ENCODE results near the gene ARNT2. TPM values are rescaled to one million over a fixed set of nuclear protein-coding genes. Genes with fewer than 3 reads are reported as not detected.
A peak's percentile ranks its signal among the peaks of the same experiment; 100 is the strongest.

The ARNT2 gene
- total RNA-seq, 1 donor from 2014 or later: 3.6 TPM

DNA sequence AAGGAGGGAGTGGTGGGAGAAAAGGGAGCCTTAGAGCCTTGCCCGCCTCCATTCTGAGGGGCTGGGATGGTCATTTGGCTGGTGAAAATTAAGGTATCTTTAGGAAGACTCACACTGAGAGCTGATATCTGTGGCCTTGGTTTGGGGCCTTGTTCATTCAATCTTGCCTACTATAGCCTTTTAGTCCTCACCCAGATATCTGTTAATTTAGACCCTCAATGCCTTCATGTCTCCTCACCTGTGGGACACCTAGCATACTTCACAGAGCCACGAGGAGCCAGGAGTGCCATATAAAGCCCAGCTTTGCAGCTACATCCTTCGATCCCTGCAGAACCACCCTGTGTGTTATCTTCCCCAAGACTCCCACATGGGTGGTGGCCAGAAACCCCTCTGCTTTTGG is 4.7 kb upstream of the ARNT2 start:
- peaks cover 5% of the 10 kb centered on the region for H3K4me1 ChIP-seq
- no peaks in the 10 kb centered on the region for H3K9me3 ChIP-seq (replicated peaks)
- no peak overlapping the region for H3K27ac ChIP-seq (replicated peaks)
- TF ChIP-seq, protein P1, sequence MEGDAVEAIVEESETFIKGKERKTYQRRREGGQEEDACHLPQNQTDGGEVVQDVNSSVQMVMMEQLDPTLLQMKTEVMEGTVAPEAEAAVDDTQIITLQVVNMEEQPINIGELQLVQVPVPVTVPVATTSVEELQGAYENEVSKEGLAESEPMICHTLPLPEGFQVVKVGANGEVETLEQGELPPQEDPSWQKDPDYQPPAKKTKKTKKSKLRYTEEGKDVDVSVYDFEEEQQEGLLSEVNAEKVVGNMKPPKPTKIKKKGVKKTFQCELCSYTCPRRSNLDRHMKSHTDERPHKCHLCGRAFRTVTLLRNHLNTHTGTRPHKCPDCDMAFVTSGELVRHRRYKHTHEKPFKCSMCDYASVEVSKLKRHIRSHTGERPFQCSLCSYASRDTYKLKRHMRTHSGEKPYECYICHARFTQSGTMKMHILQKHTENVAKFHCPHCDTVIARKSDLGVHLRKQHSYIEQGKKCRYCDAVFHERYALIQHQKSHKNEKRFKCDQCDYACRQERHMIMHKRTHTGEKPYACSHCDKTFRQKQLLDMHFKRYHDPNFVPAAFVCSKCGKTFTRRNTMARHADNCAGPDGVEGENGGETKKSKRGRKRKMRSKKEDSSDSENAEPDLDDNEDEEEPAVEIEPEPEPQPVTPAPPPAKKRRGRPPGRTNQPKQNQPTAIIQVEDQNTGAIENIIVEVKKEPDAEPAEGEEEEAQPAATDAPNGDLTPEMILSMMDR (IDR thresholded peaks at IDR 0.05; ENCODE audit: borderline replicate concordance): no peak
- DNase-seq: no peak
- no peaks in the 10 kb centered on the region for H3K36me3 ChIP-seq
- intact Hi-C loops (cut with micrococcal nuclease): no loop called here
- peaks cover 71% of the 10 kb centered on the region for H3K27me3 ChIP-seq (ENCODE audit: low read depth)
- H3K4me3 ChIP-seq: no peak overlapping the region

DNA sequence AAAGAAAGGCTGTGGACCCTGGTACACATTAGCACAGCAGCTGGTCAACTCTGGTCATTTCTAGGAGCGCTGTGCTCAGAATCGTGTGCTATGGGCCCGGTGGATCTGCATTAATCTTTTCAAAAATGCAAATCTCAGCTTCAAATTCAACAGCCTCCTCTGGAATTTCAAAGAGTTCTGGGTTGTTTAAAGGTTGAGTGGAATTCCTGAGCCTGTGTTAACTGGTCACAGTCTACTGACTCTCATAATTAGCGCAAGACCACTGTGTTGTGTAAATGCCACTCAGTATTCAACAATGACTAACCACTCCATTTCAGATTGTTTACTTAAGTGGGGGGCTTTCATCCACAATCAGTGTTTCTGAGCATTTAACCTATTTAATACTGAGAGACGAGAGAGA is 2.7 kb upstream of the ARNT2 start:
- H3K36me3 ChIP-seq: no peaks in the 10 kb centered on the region
- peaks cover 14% of the 10 kb centered on the region for H3K4me1 ChIP-seq
- TF ChIP-seq, protein P1 (IDR thresholded peaks at IDR 0.05; ENCODE audit: borderline replicate concordance): no peak
- no peak for DNase-seq
- no peak overlapping the region for H3K4me3 ChIP-seq
- H3K27ac ChIP-seq (replicated peaks): no peak overlapping the region
- H3K27me3 ChIP-seq (ENCODE audit: low read depth): peaks cover 83% of the 10 kb centered on the region
- H3K9me3 ChIP-seq (replicated peaks): no peaks in the 10 kb centered on the region
- intact Hi-C loops (cut with micrococcal nuclease): no loop called here

DNA sequence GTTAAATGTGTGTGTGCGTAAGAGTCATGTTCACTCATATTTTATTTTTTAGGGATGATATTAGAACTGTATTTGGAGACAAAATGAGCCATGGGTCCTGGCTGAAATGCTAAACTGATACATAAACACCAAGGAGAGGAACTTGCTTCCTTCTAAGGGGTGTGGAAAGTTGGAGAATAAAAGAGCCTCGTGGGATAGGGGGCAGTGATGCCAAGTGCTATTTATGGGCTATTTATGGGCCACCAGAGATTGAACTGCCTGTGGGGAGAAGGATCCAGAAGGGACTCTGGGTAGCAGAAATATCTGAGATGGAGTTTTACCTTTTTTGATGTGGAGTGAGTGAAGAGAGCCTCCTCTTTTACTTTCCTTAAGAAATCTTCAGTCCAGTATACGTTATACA is 1.8 kb upstream of the ARNT2 start:
- H3K36me3 ChIP-seq: no peaks in the 10 kb centered on the region
- DNase-seq: no peak
- H3K27me3 ChIP-seq (ENCODE audit: low read depth): peaks cover 84% of the 10 kb centered on the region
- H3K27ac ChIP-seq (replicated peaks): no peak overlapping the region
- TF ChIP-seq, protein P1 (IDR thresholded peaks at IDR 0.05; ENCODE audit: borderline replicate concordance): no peak
- intact Hi-C loops (cut with micrococcal nuclease): no loop called here
- no peak overlapping the region for H3K4me3 ChIP-seq
- H3K9me3 ChIP-seq (replicated peaks): no peaks in the 10 kb centered on the region
- H3K4me1 ChIP-seq: peaks cover 14% of the 10 kb centered on the region

DNA sequence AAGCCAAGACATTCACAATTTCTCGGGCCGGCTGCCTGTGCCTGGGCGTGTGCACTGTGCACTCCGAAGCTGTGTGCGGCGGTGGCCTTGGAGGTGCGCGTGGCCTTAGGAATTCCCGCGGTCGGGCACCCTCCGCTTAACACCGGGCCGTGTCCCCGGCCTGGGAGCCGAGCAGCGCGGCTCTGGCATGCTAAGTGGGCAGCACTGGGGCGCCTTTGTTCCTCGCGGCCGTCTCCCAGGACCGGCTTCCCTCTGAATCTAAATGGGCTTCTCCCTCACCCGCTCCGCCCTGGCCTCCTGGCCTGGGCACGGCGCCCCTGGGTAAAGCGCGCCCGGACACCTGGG is 498 bp upstream of the ARNT2 start:
- peak; percentile 22 for DNase-seq
- peak overlapping the region; percentile 30 for H3K27ac ChIP-seq (replicated peaks)
- intact Hi-C loops (cut with micrococcal nuclease): no loop called here

DNA sequence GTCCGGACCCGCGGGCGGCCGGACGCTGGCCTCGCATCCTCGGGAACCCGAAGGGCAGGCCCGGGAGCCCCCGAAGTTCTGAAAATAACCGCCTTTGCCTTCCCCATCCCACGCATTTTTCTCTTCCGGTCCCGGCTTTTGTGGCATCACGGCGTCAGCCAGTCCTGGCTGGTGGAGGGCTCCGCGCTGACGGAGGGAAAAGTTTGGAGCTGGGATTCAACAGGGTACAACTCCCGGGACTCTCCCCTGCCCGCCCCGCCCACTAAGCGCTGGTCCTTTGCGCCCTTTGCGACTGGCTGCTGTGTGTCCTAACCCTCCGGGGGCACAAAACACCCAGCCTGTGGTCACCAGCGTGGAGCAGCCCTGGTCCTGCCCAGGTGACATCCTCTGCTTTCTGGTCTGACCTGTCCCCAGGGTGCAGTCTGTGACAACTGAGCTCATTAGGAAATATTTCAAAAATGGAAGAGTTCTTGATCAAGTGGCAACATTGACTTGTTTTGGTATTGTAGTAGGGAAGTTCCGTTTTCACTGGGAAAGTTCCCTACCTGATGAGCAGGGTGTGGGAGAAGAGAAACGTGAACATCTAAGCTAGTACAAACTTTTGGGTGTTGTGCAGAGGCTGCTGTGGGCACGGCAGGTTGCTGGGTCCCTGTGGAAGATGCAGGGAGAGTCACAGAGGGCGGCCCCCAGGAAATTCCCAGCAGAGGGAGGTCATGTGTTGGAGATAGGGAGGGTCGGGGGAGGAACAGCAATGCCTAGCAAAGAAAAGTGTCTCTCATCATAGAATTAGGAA is 775 bp downstream of the ARNT2 start:
- TF ChIP-seq, protein P1 (IDR thresholded peaks at IDR 0.05; ENCODE audit: borderline replicate concordance): no peak
- intact Hi-C loops (cut with micrococcal nuclease): no loop called here
- peaks cover 14% of the 10 kb centered on the region for H3K4me1 ChIP-seq
- peaks cover 77% of the 10 kb centered on the region for H3K27me3 ChIP-seq (ENCODE audit: low read depth)
- H3K27ac ChIP-seq (replicated peaks): no peak overlapping the region
- no peaks in the 10 kb centered on the region for H3K9me3 ChIP-seq (replicated peaks)
- H3K36me3 ChIP-seq: no peaks in the 10 kb centered on the region
- H3K4me3 ChIP-seq: peak overlapping the region; percentile 68
- DNase-seq: no peak

More for the DNA sequence above, 498 bp upstream of the ARNT2 start:
- peaks cover 80% of the 10 kb centered on the region for H3K27me3 ChIP-seq (ENCODE audit: low read depth)
- peak overlapping the region; percentile 68 for H3K4me3 ChIP-seq
- no peaks in the 10 kb centered on the region for H3K9me3 ChIP-seq (replicated peaks)
- peaks cover 14% of the 10 kb centered on the region for H3K4me1 ChIP-seq
- TF ChIP-seq, protein P1 (IDR thresholded peaks at IDR 0.05; ENCODE audit: borderline replicate concordance): no peak
- H3K36me3 ChIP-seq: no peaks in the 10 kb centered on the region

All from left ventricle myocardium inferior (tissue), 1 donor.